Endothelial cell of umbilical vein (primary cell): ENCODE results near the gene TENT5C.

Experiments used
- POLR2A ChIP-seq: IDR thresholded peaks from 2 replicates; pipeline ENCODE4 v1.6.1; 2012; ENCODE audit warnings: low read depth, mild to moderate bottlenecking, control low read depth, low read length
- POLR2AphosphoS5 ChIP-seq: IDR thresholded peaks from 2 replicates; pipeline ENCODE4 v1.6.1; 2012; ENCODE audit warnings: low read depth, mild to moderate bottlenecking, control low read depth, low read length, moderate library complexity; ENCODE audit not compliant: insufficient read depth
- TF ChIP-seq, protein P1 (sequence below), 2 donors: IDR thresholded peaks; 1 replicate in 1 of 2; 2 replicates in 1 of 2; pipeline ENCODE4 v1.5.1; 2011; ENCODE audit warnings: low read length in 2 of 2, mild to moderate bottlenecking in 2 of 2, moderate library complexity in 2 of 2, control low read depth in 1 of 2, inconsistent platforms in 1 of 2, low read depth in 1 of 2; ENCODE audit not compliant: insufficient read depth in 1 of 2; ENCODE audit errors: extremely low read depth in 1 of 2

DNA sequence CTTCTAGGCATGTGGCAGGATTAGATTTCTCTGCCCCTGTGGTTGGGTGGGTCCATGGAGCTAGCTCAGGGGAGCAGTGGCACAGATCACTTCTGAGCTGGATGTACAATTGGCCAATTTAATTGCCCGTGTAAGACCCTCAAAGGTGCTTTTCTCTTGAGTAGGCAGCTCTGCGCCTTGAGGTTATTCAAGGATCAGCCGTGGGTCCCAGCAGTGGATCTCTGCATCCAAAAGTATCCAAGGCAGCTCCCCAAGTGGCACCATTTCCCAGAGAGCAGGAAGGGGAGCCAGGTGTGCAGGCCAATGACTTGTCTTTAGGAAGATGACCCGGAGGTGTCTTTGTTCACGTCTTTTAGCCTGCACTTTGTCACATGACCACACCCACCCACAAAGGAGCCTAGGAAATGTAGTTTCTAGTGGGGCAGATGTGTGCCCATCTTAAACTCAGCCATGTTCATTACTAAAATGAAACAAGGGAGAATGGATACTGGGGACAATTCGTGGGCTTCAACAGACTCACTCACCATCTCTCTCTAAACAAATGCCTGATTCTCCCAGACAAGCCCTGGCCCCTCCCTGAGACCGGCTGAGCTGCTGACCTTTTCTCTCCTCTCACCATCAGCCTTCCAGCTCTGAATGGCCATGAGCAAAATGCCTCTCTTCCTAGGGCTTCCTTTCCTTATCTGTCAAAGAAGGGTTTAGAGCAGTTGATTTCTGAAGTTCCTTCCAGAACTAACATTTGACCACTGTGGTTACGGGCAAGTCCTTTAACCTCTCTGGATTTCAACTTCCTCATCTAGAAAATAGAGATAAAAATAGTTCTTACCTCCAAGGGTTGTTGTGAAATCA, 41.4 kb upstream of the TENT5C start:
- TF ChIP-seq, protein P1, sequence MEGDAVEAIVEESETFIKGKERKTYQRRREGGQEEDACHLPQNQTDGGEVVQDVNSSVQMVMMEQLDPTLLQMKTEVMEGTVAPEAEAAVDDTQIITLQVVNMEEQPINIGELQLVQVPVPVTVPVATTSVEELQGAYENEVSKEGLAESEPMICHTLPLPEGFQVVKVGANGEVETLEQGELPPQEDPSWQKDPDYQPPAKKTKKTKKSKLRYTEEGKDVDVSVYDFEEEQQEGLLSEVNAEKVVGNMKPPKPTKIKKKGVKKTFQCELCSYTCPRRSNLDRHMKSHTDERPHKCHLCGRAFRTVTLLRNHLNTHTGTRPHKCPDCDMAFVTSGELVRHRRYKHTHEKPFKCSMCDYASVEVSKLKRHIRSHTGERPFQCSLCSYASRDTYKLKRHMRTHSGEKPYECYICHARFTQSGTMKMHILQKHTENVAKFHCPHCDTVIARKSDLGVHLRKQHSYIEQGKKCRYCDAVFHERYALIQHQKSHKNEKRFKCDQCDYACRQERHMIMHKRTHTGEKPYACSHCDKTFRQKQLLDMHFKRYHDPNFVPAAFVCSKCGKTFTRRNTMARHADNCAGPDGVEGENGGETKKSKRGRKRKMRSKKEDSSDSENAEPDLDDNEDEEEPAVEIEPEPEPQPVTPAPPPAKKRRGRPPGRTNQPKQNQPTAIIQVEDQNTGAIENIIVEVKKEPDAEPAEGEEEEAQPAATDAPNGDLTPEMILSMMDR (IDR thresholded peaks at IDR 0.05; ENCODE audit: extremely low read depth in 1 of 2, insufficient read depth in 1 of 2, low read depth in 1 of 2, low read length in 2 of 2) = no peak
- TF ChIP-seq POLR2AphosphoS5 (no peak), POLR2A (no peak)
